Mononuclear cell (primary cell): ENCODE measurements around the gene ADRM1. TPM values are rescaled to one million over a fixed set of nuclear protein-coding genes. Genes with fewer than 3 reads are reported as not detected.

ENCODE experiments used
- H3K27me3 ChIP-seq: 2 replicates; pipeline ENCODE4 v1.6.0; 2011; ENCODE audit warnings: low read length, control low read depth; ENCODE audit not compliant: insufficient read depth
- H3K4me1 ChIP-seq: 2 replicates; pipeline ENCODE4 v1.5.1; 2011; ENCODE audit warnings: mild to moderate bottlenecking, low read length, control low read depth; ENCODE audit not compliant: insufficient read depth
- H3K4me3 ChIP-seq: 2 replicates; pipeline ENCODE4 v1.5.1; 2011; ENCODE audit warnings: mild to moderate bottlenecking, low read length, moderate library complexity
- H3K9me3 ChIP-seq: 2 replicates; pipeline ENCODE4 v1.5.1; 2011; ENCODE audit warnings: low read depth, mild to moderate bottlenecking, control low read depth, low read length
- total RNA-seq: library from RNA; depleted of rRNA; stranded (reverse); fragments of >200 nt; gene quantifications from one replicate; pipeline ENCODE4 v1.2.3, GENCODE V29; 2012

The ADRM1 gene
- total RNA-seq, 1 donor: 30.2 TPM

- no peaks in the 10 kb centered on the region for H3K4me1 ChIP-seq
- H3K9me3 ChIP-seq: no peaks in the 10 kb centered on the region
- no peaks in the 10 kb centered on the region for H3K27me3 ChIP-seq
- no peak overlapping the region for H3K4me3 ChIP-seq
These were observed 26.9 kb downstream of the ADRM1 start for GRCh38 chr20:62329389-62330377.

GRCh38 chr20:62330576-62331317 lies 27.9 kb downstream of the ADRM1 start:
- H3K27me3 ChIP-seq: no peaks in the 10 kb centered on the region
- H3K9me3 ChIP-seq: no peaks in the 10 kb centered on the region
- no peak overlapping the region for H3K4me3 ChIP-seq
- H3K4me1 ChIP-seq: no peaks in the 10 kb centered on the region

GRCh38 chr20:62331347-62331746 lies 28.6 kb downstream of the ADRM1 start:
- no peaks in the 10 kb centered on the region for H3K27me3 ChIP-seq
- no peaks in the 10 kb centered on the region for H3K4me1 ChIP-seq
- H3K4me3 ChIP-seq: no peak overlapping the region
- no peaks in the 10 kb centered on the region for H3K9me3 ChIP-seq

GRCh38 chr20:62332421-62332820 lies 29.6 kb downstream of the ADRM1 start:
- Histone ChIP-seq H3K4me3 (no peak overlapping the region), H3K27me3 (no peaks in the 10 kb centered on the region), H3K9me3 (no peaks in the 10 kb centered on the region), H3K4me1 (peaks cover 10% of the 10 kb centered on the region)

GRCh38 chr20:62332989-62333819 lies 30.4 kb downstream of the ADRM1 start:
- no peaks in the 10 kb centered on the region for H3K9me3 ChIP-seq
- H3K4me3 ChIP-seq: no peak overlapping the region
- H3K4me1 ChIP-seq: peaks cover 16% of the 10 kb centered on the region
- no peaks in the 10 kb centered on the region for H3K27me3 ChIP-seq

GRCh38 chr20:62333820-62334595 lies 31.2 kb downstream of the ADRM1 start:
- Histone ChIP-seq H3K27me3 (no peaks in the 10 kb centered on the region), H3K4me3 (no peak overlapping the region), H3K9me3 (no peaks in the 10 kb centered on the region), H3K4me1 (peaks cover 20% of the 10 kb centered on the region)

- H3K4me1 ChIP-seq: peaks cover 20% of the 10 kb centered on the region
These were observed 32.1 kb downstream of the ADRM1 start for GRCh38 chr20:62334881-62335280.

GRCh38 chr20:62335532-62335931 lies 32.7 kb downstream of the ADRM1 start:
- H3K4me1 ChIP-seq: peaks cover 20% of the 10 kb centered on the region
- H3K27me3 ChIP-seq: no peaks in the 10 kb centered on the region
- H3K4me3 ChIP-seq: no peak overlapping the region
- H3K9me3 ChIP-seq: no peaks in the 10 kb centered on the region

More at GRCh38 chr20:62334881-62335280, 32.1 kb downstream of the ADRM1 start:
- H3K9me3 ChIP-seq: no peaks in the 10 kb centered on the region
- no peak overlapping the region for H3K4me3 ChIP-seq
- H3K27me3 ChIP-seq: no peaks in the 10 kb centered on the region

GRCh38 chr20:62336329-62336728 lies 33.5 kb downstream of the ADRM1 start:
- peaks cover 20% of the 10 kb centered on the region for H3K4me1 ChIP-seq
- H3K9me3 ChIP-seq: no peaks in the 10 kb centered on the region
- H3K27me3 ChIP-seq: no peaks in the 10 kb centered on the region
- H3K4me3 ChIP-seq: no peak overlapping the region

GRCh38 chr20:62336775-62337557 lies 34.2 kb downstream of the ADRM1 start:
- Histone ChIP-seq H3K9me3 (no peaks in the 10 kb centered on the region), H3K4me1 (peaks cover 20% of the 10 kb centered on the region), H3K4me3 (no peak overlapping the region), H3K27me3 (no peaks in the 10 kb centered on the region)

GRCh38 chr20:62337558-62338293 lies 34.9 kb downstream of the ADRM1 start:
- H3K27me3 ChIP-seq: no peaks in the 10 kb centered on the region
- H3K4me1 ChIP-seq: peaks cover 20% of the 10 kb centered on the region
- no peaks in the 10 kb centered on the region for H3K9me3 ChIP-seq
- H3K4me3 ChIP-seq: no peak overlapping the region

GRCh38 chr20:62338294-62338620 lies 35.5 kb downstream of the ADRM1 start:
- peaks cover 20% of the 10 kb centered on the region for H3K4me1 ChIP-seq
- H3K27me3 ChIP-seq: no peaks in the 10 kb centered on the region
- H3K9me3 ChIP-seq: no peaks in the 10 kb centered on the region
- H3K4me3 ChIP-seq: no peak overlapping the region

GRCh38 chr20:62339647-62340062 lies 36.9 kb downstream of the ADRM1 start:
- Histone ChIP-seq H3K27me3 (no peaks in the 10 kb centered on the region), H3K4me3 (no peak overlapping the region), H3K4me1 (peaks cover 20% of the 10 kb centered on the region), H3K9me3 (no peaks in the 10 kb centered on the region)
